Effector CD4-positive, alpha-beta T cell (primary cell): ENCODE results near the gene KIF20B.
"Not testable (repeated sequence)": the region's sequence is repeated elsewhere in the genome, so short reads cannot be mapped to it uniquely, and the experiment has no call there.

Experiments used
- DNase-seq: peaks from one replicate; pipeline ENCODE4 v3.0.0-alpha.2; 2020

Gene KIF20B

DNA sequence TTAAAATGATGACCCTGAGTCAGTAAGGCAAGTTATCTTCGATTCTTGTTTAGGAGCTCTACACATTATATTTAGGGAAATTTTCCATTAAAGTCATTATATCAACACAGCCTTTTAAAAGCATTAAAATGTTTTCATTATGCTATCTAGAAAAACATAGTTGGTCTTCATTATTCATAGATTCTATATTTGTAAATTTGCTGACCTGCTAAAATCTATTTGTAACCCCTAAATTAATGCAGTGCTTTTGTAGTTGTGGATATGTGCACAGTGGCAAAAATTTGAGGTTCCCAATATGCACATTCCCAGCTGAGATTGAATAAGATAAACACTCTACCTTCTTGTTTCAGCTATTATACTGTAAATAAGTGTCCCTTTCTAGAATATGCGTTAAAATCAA lies 81.1 kb downstream of the KIF20B start:
- no peak for DNase-seq

DNA sequence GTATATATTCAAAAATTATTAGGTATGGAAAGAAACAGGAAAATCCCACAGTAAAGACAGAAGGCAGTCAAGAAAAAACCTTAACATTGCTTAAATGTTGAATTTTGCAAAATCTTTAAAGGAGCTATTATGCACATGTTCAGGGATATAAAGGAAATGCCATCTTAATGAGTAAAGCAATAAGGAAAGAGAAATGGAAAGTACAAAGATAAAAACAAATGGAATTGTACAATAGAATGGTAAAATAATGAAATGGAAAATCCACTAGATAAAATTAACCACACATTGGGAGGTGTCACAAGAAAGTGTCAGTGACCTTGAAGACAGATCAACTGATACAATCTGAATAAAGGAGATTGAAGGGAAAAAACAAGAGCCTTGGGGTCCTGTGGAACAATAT lies 82.0 kb downstream of the KIF20B start:
- no peak for DNase-seq

DNA sequence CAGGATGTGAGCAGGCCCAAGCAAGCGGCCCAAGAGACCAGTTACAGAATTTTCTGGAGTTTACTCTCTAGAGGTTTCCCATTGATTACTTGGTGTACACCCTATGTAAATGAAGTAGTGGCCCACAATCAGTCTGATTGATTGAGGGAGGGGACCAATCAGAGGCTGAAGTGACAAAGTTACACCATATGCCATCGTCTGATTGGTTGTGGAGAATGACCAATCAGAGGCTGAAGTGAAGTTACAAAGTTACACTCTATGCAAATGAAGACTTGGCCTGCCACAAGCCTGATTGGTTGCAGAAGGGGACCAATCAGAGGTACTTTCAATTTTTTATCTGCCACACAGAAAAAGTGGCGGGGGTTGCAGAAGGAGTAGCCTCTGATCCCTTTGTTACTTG lies 83.7 kb downstream of the KIF20B start:
- DNase-seq, result no peak

DNA sequence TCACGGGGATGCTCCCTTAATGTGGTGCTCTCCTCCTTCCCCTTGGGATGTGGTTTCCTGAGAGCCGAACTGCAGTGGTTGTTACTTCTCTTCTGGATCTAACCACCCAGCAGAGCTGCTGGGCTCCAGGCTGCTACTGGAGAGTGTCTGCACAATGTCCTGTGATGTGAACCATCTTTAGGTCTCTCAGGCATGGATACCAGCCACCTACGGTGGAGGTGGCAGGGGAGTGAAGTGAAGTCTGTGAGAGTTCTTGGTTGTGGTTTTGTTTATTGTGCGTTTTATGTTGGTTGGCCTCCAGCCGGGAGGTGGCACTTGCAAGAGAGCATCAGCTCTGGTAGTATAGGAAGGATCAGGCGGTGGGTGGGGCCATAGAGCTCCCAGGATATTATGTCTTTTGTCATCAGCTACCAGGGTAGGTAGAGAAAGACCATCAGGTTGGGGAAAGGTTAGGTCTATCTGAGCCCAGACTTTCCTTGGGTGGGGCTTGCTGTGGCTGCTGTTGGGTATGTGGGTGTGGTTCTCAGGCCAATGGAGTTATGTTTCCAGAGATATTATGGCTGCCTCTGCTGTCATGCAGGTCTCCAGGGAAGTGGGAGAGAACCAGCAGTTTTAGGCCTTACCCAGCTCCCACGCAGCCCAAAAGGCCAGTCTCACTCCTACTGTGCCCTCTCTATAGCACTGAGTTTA lies 87.9 kb downstream of the KIF20B start:
- no peak for DNase-seq

DNA sequence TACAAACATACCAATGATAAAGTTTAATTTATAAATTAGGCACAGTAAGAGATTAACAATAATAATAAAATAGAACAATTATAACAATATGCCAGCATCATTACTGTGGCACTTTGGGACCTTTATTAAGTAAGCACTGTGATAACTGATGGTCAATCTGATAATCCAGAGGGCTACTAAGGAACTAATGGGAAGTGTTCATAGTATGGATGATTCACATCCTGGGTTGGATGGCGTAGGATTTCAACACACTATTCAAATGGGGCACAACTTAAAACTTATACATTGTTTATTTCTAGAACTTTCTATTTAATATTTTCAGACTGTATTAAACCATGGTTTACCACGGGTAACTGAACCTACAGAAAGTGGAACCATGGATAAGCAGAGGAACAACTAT lies 90.8 kb downstream of the KIF20B start:
- DNase-seq, result no peak

DNA sequence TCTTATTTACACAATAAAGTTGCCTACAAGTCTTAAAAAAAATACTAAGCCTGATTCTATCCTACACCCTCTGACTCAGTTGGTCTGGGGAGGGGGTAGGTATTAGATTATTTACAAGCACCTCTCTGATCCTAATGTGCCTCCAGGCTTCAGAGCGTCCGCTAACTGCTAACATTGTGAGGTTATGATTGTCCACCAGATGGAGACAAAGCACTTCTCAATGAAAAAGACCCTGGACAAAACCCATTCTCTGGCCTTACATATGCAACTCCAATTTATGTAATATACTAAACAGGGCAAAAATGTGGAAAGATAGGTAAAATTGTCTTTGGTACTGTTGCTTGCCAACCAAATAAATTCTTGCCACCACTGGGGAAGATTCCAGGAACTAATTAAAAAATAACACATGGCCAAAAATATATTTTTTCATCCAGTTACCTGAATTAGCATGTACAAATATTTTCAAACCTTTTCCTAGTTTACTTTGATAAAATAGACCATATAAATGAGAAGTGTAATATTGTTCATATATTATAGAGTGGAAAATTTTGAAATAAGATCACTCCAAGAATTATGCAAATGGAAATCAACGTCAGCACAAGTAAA lies 92.4 kb downstream of the KIF20B start:
- DNase-seq, result peak; percentile 19

DNA sequence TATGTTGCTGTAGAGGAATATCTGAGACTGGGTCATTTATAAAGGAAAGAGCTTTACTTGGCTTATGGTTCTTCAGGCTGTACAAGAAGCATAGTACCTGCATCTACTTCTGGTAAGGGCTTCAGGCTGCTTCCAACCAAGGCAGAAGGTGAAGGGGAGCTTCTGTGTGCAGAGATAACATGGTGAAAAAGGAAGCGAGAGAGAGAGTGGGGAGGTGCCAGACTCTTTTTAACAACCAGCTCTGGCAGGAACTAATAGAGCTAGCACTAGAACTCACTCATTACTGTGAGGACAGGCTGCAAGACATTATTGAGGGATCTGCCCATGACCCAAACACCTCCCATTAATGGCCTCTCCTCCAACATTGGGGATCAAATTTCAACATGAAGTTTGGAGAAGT lies 94.5 kb downstream of the KIF20B start:
- no peak for DNase-seq

DNA sequence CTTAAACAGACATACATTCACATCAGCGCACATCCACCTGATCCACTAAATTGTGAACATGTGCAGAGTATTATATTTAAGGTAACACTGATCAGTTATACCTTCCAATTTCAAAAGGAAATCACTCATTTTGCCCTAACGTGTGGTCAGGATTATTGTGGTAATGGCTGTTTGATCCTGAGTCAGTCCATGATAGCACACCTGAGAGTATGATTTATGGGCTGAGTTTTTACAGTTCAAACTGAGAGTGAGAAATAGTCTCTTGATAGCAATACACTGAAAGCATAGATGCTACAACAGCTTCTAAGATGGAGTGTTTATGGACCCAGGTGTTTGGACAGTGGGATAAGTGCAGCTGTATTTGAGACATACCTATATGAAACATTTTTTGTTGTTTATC lies 96.7 kb downstream of the KIF20B start:
- DNase-seq, result no peak

DNA sequence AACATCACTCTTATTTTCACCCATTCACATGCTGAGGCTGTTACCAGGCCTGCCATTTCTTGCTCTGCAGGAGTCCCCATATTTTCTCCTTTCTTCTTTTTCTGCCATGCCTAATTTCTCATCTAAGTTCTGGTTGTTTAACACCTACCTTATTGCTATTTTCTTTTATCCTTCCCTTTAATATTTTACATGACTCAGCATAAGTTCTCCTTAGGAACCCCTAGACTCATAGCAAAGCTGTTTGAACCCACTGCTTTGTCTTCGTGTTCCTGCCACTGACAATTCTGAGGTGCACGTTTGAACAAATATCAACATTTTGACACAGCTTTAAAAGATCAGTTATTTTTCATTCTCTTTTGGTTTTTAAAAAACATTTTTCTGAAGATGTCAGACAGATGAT lies 98.2 kb downstream of the KIF20B start:
- DNase-seq, result no peak

DNA sequence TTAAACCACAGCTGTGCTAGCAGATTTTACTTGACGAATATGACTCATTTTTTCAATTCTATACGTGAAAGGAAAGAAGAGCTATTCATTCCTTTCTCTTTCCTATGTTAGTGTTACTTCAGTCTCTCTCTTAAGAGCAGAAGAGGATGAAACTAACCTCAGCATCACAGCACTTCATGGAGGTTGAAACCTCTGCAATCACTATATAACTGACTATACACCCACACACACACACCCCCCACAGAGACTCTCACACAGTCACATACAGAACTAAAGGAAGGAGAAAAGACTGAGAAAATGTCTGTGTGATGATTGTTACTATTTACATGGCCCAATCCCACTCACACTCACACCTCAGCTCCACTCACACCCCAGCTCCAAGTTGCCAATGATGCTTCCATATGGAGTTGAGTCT lies 104.2 kb downstream of the KIF20B start:
- DNase-seq, result no peak

DNA sequence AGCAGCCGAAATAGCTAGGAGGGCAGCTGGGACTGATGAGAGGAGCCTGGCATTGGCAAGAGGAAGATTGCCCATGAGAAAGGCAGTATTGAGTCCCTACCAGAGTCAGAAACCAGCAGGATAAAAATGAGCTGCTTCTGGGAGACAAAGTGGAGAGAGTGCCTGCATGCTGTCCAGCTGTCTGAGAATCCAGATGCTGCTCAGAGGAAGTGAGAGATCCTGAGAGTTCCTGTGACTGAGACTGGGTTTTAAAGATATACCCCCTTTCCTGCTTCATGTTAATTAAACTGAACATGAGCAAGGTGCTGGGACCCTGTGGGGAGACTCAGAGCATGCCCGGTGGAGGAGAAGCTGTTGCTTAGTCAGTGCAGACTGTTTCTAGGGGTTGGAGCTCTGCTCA lies 107.5 kb downstream of the KIF20B start:
- DNase-seq, result no peak

DNA sequence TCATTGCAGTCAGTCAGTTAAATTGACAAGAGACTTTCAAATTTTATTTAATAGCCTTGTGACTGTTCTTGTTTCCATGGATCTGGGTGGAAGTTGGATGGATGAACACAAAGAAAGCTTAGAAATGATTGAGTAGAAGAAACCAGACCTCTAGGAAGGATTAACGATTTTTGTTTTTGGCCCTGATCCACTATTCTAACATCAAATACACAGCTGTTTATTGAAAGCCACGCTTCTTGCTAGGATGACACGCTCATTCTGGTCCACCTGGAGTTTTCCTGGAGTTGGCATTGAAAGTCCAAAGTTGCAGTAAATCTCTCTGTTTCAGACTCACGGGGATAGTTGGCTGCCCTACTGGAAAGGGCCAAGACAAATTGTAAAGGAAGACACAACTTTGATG lies 108.4 kb downstream of the KIF20B start:
- no peak for DNase-seq

DNA sequence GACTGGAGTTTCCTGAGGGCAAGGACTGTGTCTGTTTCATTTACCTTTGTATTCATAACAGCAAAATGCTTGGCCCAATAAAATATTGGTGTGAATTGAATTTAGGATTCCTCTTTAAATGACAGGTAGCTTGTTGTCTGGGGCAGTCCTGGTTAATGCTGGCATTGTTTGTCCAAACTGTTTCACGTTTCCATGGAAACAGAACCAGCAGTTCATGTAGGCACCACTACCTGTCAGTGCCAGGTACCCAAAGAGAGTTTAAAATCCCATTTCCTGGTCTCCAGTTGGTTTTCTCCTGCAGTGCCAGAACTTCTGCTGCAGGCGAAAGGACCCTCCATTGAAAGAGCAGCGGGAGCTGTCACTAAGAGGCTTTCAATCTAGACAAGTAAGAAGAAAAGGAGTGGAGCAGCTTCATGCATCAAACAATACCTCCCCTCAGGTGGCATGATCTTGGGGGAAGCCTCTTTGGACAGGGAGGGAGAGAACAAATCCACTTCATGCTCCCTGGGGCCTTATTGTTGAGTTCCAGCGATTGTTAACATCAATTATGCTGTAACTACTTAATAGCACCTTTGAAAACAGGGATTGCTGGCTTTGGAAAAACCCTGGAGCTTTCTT lies 109.6 kb downstream of the KIF20B start:
- DNase-seq, result no peak

DNA sequence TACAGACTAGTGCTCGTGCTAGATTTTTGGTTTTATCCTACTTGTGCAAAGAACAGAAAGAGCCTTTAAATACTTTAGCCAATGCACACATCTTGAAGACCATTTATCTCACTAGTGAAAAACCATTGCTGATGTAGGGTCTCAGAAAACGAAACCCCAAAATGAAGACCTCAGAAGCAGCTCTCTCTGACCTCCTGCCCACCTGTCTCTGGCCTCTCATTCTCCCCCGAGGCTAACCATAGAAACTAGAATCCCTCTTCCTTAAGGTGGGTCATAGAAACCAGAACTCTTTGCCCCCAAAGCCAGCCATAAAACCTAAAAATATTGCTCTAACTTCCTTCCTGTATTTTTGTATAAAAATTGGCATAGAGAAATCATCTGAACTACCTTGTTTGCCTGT lies 112.2 kb downstream of the KIF20B start:
- DNase-seq, result no peak

DNA sequence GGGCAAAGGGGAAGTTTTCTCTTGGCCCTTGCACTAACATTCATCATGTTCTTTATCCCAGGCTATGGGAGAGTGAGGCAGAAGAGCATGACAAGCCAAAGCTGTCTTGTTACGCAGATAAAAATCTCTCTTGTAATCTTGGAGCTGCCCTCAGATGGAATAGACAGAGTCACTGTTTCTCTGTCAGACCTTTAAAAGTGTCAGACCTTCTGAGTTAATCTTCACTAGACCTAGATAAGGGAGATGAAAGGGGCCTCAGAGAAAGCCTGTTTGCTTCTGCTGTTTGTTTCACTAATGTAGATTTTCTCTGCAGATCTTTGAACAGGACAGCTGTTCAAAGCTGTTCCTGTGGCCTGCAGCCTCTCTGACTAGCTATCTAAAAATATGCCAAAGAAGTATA lies 112.9 kb downstream of the KIF20B start:
- DNase-seq, result no peak

DNA sequence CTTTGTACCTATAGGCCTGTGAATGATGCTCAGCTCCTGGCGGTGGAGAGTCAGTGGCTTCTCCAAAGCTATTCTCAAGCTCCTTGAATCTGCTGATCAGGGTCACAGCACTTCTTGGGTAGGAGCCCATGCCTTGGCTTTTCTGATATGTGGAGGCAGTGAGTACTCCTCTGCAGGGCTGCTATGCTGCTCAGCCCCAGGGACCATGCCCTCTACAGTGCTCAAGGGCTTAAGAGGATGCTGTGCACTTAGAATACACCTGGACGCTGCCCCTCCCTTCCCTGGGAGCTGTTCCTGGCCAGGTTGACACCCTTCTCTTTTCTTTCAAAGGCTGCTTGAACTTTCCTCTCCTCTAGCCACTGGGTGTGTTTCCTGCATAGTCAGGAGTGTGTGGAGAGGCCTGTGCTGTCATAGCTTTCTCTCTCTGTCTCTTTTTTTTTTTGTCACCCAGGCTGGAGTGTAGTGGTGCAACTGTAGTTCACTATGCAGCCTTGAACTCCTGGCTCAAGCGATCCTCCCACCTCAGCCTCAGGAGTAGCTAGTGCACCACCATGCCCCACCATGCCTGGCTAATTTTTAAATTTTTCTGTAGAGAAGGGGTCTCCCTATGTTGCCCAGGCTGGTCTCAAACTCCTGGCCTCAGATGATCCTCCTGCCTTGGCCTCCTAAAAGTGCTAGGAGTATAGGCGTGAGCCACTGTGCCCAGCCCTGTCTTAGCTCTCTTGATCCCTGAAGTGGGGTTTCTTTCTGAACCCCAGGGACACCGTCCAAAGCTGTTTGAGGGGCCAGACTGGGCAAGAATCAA lies 113.9 kb downstream of the KIF20B start:
- DNase-seq, result no peak

DNA sequence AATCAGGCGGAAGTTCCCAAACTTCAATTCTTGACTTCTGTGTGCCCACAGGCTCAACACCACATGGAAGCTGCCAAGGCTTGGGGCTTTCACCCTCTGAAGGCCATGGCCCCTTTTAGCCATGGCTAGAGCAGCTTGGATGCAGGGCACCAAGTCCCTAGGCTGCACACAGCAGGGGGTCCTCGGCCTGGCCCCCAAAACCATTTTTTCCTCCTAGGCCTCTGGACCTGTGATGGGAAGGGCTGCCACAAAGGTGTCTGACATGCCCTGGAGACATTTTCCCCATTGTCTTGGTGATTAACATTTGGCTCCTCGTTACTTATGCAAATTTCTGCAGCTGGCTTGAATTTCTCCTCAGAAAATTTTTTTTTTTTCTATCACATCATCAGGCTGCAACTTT lies 117.6 kb downstream of the KIF20B start:
- DNase-seq, result not testable (repeated sequence)
